T47D (cell line): Measurements from ENCODE around the gene S100A5.

Experiments
- DNase-seq, 2 experiments: peaks; one replicate each; pipeline versions ENCODE4 v3.0.0 to v3.0.0-alpha.2; 2011 to 2012; ENCODE audit warnings: low read depth in 1 of 2, low spot score in 1 of 2
- JUND ChIP-seq: IDR thresholded peaks from 2 replicates; pipeline ENCODE4 v1.6.1; 2012; ENCODE audit warnings: low read depth
- in situ Hi-C: cut with HindIII; loops from 2 replicates; pipeline ENCODE4 v1.10.0; 2016; ENCODE audit warnings: low sequenced_read_pairs, low pct_unique_long_range_greater_than_20kb

The S100A5 gene

GRCh38 chr1:153490272-153491051 lies 50.3 kb downstream of the S100A5 start:
- TF ChIP-seq JUND, result no peak
- in situ Hi-C loops, result no loop called here
- no peak for DNase-seq

DNA sequence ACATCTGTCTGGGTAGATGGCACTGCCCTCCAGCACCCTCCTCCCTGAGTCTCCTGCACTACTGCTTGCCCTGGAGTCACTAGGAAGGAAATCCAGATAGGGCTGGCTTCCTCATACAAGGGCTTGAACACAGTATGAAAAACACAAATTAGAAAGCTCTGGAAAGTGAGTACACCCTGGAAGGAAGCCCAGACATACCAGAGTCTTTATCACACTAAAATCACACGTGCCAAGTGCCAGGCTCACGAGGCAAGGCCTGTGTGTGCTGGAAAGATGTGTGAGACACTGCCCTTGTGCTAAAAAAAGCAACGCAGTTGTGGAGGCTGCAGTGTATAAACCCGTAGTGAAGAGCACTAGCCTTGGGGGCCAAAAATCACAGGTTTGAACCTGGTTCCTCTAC lies 52.0 kb downstream of the S100A5 start:
- no peak for TF ChIP-seq JUND
- no peak for DNase-seq
- in situ Hi-C loops, result no loop called here

- in situ Hi-C loops, result no loop called here
- DNase-seq, result no peak
- TF ChIP-seq JUND, result no peak
These were observed 53.0 kb downstream of the S100A5 start for GRCh38 chr1:153487707-153488106.
